GM12878 (cell line): Measurements from ENCODE around the gene PRKCE. TPM values are rescaled to one million over a fixed set of nuclear protein-coding genes. Genes with fewer than 3 reads are reported as not detected.
A peak's percentile ranks its signal among the peaks of the same experiment; 100 is the strongest.

ENCODE experiments used
- ATAC-seq: fragments of 200-7000 bp; cut with Tn5 transposase; 3 replicates; pipeline ENCODE4 v1.9.1; 2020; ENCODE audit warnings: mild to moderate bottlenecking, moderate library complexity
- BruUV-seq: library from RNA; stranded (reverse); fragments of 400-500 nt; replicated peaks from 2 replicates; lab custom pipeline; 2021; lab: Mats Ljungman, UMichigan
- CTCF ChIA-PET: fragments of 300-600 bp; sonication (Branson Sonifier 250); formaldehyde crosslinking; extraction: SDS; loops from one replicate; lab custom pipeline; 2021; ENCODE audit warnings: inconsistent platforms; lab: Yijun Ruan, JAX
- POLR2A ChIA-PET: fragments of 350-600 bp; formaldehyde crosslinking; extraction: SDS; loops from one replicate; lab custom pipeline; 2021; ENCODE audit warnings: inconsistent platforms; lab: Charles Lee
- RAD21 ChIA-PET: fragments of 300-600 bp; sonication (Branson Sonifier 250); formaldehyde crosslinking; loops from one replicate; lab custom pipeline; 2023; ENCODE audit warnings: antibody characterized with exemption; ENCODE audit not compliant: unreplicated experiment; lab: Charles Lee
- SMC1A ChIA-PET: fragments of 300-600 bp; sonication (Branson Sonifier 250); formaldehyde crosslinking; loops from one replicate; lab custom pipeline; 2023; ENCODE audit not compliant: unreplicated experiment, uncharacterized antibody; lab: Charles Lee
- DNase-seq: peaks from one replicate; pipeline ENCODE4 v3.0.0-alpha.2; 2011; ENCODE audit warnings: low read depth, low spot score
- FAIRE-seq: peaks from 3 replicates; lab custom pipeline; 2011; peaks lifted over from hg19 to GRCh38; lab: Jason Lieb, UNC
- H2AFZ ChIP-seq: 2 replicates; pipeline ENCODE4 v1.6.0; 2011; ENCODE audit warnings: low read depth, low read length, control low read depth; ENCODE audit not compliant: control insufficient read depth
- H3K27ac ChIP-seq: 2 replicates; pipeline ENCODE4 v1.5.1; 2011; ENCODE audit warnings: control low read depth; ENCODE audit not compliant: control insufficient read depth, insufficient read depth
- H3K27me3 ChIP-seq, 2 experiments: replicated peaks in 1 of 2; 2 replicates each; pipeline versions ENCODE4 v1.6.0 to v1.6.1; 2011; ENCODE audit warnings: low read length in 1 of 2; ENCODE audit not compliant: control insufficient read depth in 2 of 2, insufficient read depth in 2 of 2
- H3K36me3 ChIP-seq, 2 experiments: 2 replicates each; pipeline ENCODE4 v1.5.1; 2011; ENCODE audit warnings: low read length in 1 of 2; ENCODE audit not compliant: control insufficient read depth in 2 of 2, insufficient read depth in 2 of 2
- H3K4me1 ChIP-seq: 2 replicates; pipeline ENCODE4 v1.6.1; 2011; ENCODE audit warnings: mild to moderate bottlenecking, low read length, moderate library complexity, mixed read lengths; ENCODE audit not compliant: control insufficient read depth, insufficient read depth
- H3K4me2 ChIP-seq: 2 replicates; pipeline ENCODE4 v1.6.0; 2011; ENCODE audit warnings: control low read depth; ENCODE audit not compliant: control insufficient read depth, insufficient read depth
- H3K4me3 ChIP-seq: fragments of 200-600 bp; sonication (generic); 2 replicates; pipeline ENCODE4 v1.5.1; 2016
- H3K79me2 ChIP-seq: 2 replicates; pipeline ENCODE4 v1.6.0; 2011; ENCODE audit warnings: low read length; ENCODE audit not compliant: control insufficient read depth, insufficient read depth
- H3K9ac ChIP-seq: 2 replicates; pipeline ENCODE4 v1.8.0; 2011; ENCODE audit warnings: low read length, control low read depth, mixed read lengths; ENCODE audit not compliant: control insufficient read depth, insufficient read depth
- H3K9me3 ChIP-seq: replicated peaks from 3 replicates; pipeline ENCODE4 v1.5.1; 2011; ENCODE audit warnings: mild to moderate bottlenecking, low read length; ENCODE audit not compliant: control insufficient read depth, insufficient read depth
- H4K20me1 ChIP-seq: 2 replicates; pipeline ENCODE4 v1.6.0; 2011; ENCODE audit not compliant: control insufficient read depth, insufficient read depth
- BACH1 ChIP-seq: fragments of 450-650 bp; IDR thresholded peaks from 2 replicates; pipeline ENCODE4 v1.6.1; 2017; ENCODE audit warnings: mild to moderate bottlenecking, borderline replicate concordance
- FOXK2 ChIP-seq: fragments of 450-650 bp; IDR thresholded peaks from 2 replicates; pipeline ENCODE4 v1.6.1; 2017; ENCODE audit warnings: mild to moderate bottlenecking, moderate library complexity
- HDAC2 ChIP-seq: fragments of 200-600 bp; sonication (generic); IDR thresholded peaks from 2 replicates; pipeline ENCODE4 v1.6.1; 2017
- HSF1 ChIP-seq: fragments of 150-350 bp; IDR thresholded peaks from 2 replicates; pipeline ENCODE4 v1.6.1; 2014; ENCODE audit warnings: mild to moderate bottlenecking, low read depth, low read length
- MEF2A ChIP-seq: IDR thresholded peaks from 2 replicates; pipeline ENCODE4 v1.6.1; 2011; ENCODE audit warnings: low read depth, mild to moderate bottlenecking, low read length, moderate library complexity; ENCODE audit not compliant: insufficient read depth
- MTA3 ChIP-seq: IDR thresholded peaks from 2 replicates; pipeline ENCODE4 v1.6.1; 2012; ENCODE audit warnings: low read length, inconsistent platforms, borderline replicate concordance
- PML ChIP-seq: IDR thresholded peaks from 2 replicates; pipeline ENCODE4 v1.6.1; 2012; ENCODE audit warnings: low read length, inconsistent platforms
- SIX5 ChIP-seq: IDR thresholded peaks from 2 replicates; pipeline ENCODE4 v1.6.1; 2011; ENCODE audit warnings: mild to moderate bottlenecking, low read depth, low read length, moderate library complexity; ENCODE audit not compliant: severe bottlenecking
- ZZZ3 ChIP-seq: IDR thresholded peaks from 2 replicates; pipeline ENCODE4 v1.6.1; 2011; ENCODE audit warnings: low read depth; ENCODE audit not compliant: control insufficient read depth, insufficient read length
- WGBS: methylation state at CpG from one replicate; pipeline ENCODE4 v1.1.6; 2016; ENCODE audit warnings: low lambda C conversion rate; ENCODE audit not compliant: insufficient replicate concordance, insufficient coverage; ENCODE audit errors: missing lambda C conversion rate; 5-methylcytosine and 5-hydroxymethylcytosine counted together
- in situ Hi-C: fragments of 300-500 bp; cut with MboI; formaldehyde crosslinking; loops from 9 replicates; pipeline ENCODE4 v1.14.3; 2018; ENCODE audit warnings: mixed read lengths
- intact Hi-C: fragments of 100-400 bp; cut with micrococcal nuclease; formaldehyde crosslinking; loops from one replicate; pipeline ENCODE4 v1.14.2; 2022; ENCODE audit not compliant: unreplicated experiment
- polyA plus RNA-seq, 11 experiments: library from polyadenylated mRNA; depleted of rRNA in 4 of 11; unstranded in 6 of 11; stranded (reverse) in 5 of 11; fragments of >200 nt; fragmentation: Nextera tagmentation in 4 of 11; fragmentation: Illumina TruSeq in 1 of 11; extraction: Ambion mirVana in 4 of 11; extraction: Trizol in 1 of 11; gene quantifications; 1 replicate in 1 of 11; 2 replicates in 10 of 11; pipeline versions ENCODE4 v1.2.1 to v1.2.3, GENCODE V29; 2011 to 2016; ENCODE audit warnings: inconsistent platforms in 2 of 11, missing spikeins in 2 of 11, low read depth in 1 of 11
- total RNA-seq, 4 experiments: library from RNA; depleted of rRNA in 3 of 4; stranded (reverse); fragments of >200 nt in 3 of 4; fragmentation: Illumina TruSeq in 1 of 4; extraction: Trizol in 1 of 4; gene quantifications; 2 replicates each; pipeline versions ENCODE4 v1.2.1 to v1.2.3, GENCODE V29; 2013 to 2021

PRKCE gene
- total and polyA plus RNA-seq, 10 of the 15 experiments (the other 5 are each of a cell fraction or from before 2014, with no cell fraction given), result 2.6 to 28.2 (median 11.3) TPM

DNA sequence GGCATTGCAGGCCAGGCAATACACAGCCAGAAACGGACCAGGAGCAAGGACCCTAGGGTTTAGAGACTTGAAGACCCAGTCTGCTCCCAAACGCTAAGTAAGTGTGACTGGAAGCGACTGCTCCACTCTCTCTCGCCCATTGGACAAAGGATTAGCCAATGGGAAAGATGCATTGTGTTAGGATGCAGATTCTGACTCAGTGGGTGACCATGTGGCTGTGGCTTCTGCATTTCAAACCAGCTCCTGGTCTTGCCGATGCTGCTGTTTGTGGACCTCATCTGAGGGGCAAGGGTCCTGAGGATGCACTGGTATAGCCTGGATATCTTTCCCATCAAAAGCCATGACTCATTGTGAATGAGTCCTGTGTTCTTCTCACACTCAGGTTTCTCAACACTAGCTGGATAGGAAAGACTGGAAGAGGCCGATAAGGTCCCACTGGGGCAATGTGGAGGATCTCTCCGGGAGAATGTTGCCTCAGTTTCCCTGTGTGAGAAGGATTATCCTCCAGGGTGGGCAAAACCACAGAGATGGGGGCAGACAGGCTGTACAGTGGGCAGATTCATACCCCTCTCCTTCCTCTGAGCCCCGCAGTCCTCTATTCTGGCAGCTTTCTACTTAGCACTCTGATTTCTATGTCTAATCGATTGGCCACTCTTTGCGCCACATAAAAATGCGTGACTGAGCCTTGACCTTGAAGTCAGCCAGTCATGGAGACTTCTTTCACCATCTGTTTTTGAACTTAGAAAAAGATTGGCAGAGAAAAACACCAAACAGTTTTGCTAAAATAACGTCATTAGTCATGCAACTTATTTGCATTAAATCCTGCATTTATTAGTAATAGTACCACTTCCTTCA lies 257.1 kb downstream of the PRKCE start (continued):
- TF ChIP-seq BACH1, result no peak
- no peak for TF ChIP-seq PML
- no peak for TF ChIP-seq FOXK2

GRCh38 chr2:45909171-45909565 lies 257.7 kb downstream of the PRKCE start:
- intact Hi-C loops, result no loop called here
- DNase-seq, result no peak
- TF ChIP-seq MTA3 (no peak), HSF1 (no peak), ZZZ3 (no peak), HDAC2 (no peak), MEF2A (no peak), SIX5 (no peak)
- Histone ChIP-seq H3K27me3 (no peaks in the 10 kb centered on the region), H2AFZ (no peak overlapping the region; the same call in 1 of the 2 replicates), H3K79me2 (peaks cover 2% of the 10 kb centered on the region), H3K4me2 (peak overlapping the region; percentile 74; the same call in 1 of the 2 replicates), H3K4me3 (no peak overlapping the region), H3K27ac (no peak overlapping the region; the same call in 1 of the 2 replicates), H3K9me3 (no peaks in the 10 kb centered on the region), H4K20me1 (no peaks in the 10 kb centered on the region), H3K4me1 (peaks cover 39% of the 10 kb centered on the region), H3K36me3 (peaks cover 0 to 2% of the 10 kb centered on the region in 2 experiments; a peak in 1 of 4 replicates), H3K9ac (no peak overlapping the region)
- ChIA-PET RAD21 (interaction anchor here (0.8 to 2.9 kb wide), 6 partner anchors 12 to 73 kb away, joined by 3 to 10 read pairs (median 6); no protein-coding TSS in a partner anchor), POLR2A (interaction anchor here (0.7 to 1.5 kb wide), 3 partner anchors 11 to 46 kb away, joined by 3 to 4 read pairs (median 4); no protein-coding TSS in a partner anchor), SMC1A (interaction anchor here (0.8 to 5.3 kb wide), 10 partner anchors 9 to 75 kb away, joined by 3 to 31 read pairs (median 6); no protein-coding TSS in a partner anchor), CTCF (interaction anchor here (0.7 to 1.8 kb wide), 7 partner anchors 9 to 76 kb away, joined by 3 to 5 read pairs (median 3); no protein-coding TSS in a partner anchor)
- no TSS peak for BruUV-seq
- WGBS, result 35% methylated on average over 3 of the region's 3 CpGs
- in situ Hi-C loops, result no loop called here
- no peak for ATAC-seq
- no peak for FAIRE-seq
